Measurements from ENCODE around the gene LIN28B.

The LIN28B gene

DNA sequence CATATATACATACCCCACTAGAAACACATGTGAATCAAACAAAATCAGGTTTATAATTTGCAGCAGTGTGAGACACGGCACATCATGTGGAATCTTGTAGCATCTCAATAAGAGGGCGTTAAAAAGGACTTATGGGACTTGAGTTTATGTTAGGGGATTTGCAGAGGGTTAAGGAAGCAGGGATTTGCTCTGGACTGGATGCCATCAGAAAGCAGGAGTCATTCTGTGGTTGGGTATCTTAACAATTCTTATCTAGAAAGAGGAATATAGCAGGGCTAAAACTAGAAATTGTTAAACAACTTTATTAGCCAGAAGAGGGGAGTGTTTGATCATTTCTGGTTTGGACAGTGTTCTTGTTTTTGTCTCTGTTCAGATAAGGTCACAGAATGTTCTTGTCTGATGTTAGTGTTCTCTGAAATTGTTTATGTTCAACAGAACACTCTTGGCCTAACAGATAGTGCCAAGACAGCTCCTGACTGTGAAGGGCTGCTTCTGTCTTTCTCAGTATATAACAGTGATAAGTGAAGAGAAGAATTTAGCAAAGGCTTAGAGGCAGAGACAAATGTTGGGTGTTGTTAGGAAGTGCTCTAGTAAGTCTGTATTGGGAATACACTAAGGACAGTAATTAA is 39.2 kb downstream of the LIN28B start:
- Histone ChIP-seq H3K79me2 (ENCODE audit: control insufficient read depth, low read length) (no peaks in the 10 kb centered on the region), H4K20me1 (ENCODE audit: control insufficient read depth, insufficient read depth, low read depth, low read length) (no peaks in the 10 kb centered on the region), H3K27ac (ENCODE audit: low read depth, low read length) (no peak overlapping the region), H3K27me3 (ENCODE audit: control insufficient read depth, low read length) (no peaks in the 10 kb centered on the region), H3K4me2 (ENCODE audit: low read length) (no peak overlapping the region), H3K36me3 (ENCODE audit: control insufficient read depth, low read length) (no peaks in the 10 kb centered on the region), H3F3A (ENCODE audit: control insufficient read depth, insufficient read depth) (no peaks in the 10 kb centered on the region), H3K4me1 (ENCODE audit: control insufficient read depth, low read length) (no peaks in the 10 kb centered on the region), H3K9me3 (ENCODE audit: control insufficient read depth, insufficient read depth, low read length) (no peaks in the 10 kb centered on the region), H3K4me3 (ENCODE audit: low read length) (no peak overlapping the region), H3K9me2 (replicated peaks; ENCODE audit: control insufficient read depth, low read length) (no peaks in the 10 kb centered on the region)
- TF ChIP-seq EZH2phosphoT487 (IDR thresholded peaks at IDR 0.05; ENCODE audit: borderline replicate concordance, low read length) (no peak), CTCF (IDR thresholded peaks at IDR 0.05; ENCODE audit: low read depth, low read length, poor library complexity, severe bottlenecking) (no peak)

DNA sequence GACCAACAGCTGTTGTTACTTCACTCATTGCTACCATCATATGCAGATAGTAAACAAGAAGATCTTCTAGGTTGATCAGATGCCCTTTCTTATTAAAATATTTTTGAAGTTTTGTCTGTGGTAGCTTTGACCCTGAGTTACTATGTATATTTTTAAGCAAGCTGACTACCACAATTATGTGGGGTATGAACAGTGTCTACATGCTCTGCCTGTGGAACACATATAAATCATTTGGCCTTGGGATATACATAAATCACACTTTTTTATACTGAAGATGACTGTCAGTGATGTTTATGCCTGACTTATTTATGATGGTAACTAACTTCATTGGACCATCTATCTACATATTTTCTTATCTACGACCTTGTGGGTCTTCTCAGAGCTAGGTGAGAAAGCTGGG is 44.2 kb downstream of the LIN28B start:
- no peaks in the 10 kb centered on the region for H3K36me3 ChIP-seq (ENCODE audit: control insufficient read depth, low read length)
- no peak overlapping the region for H3K27ac ChIP-seq (ENCODE audit: low read depth, low read length)
- H3F3A ChIP-seq (ENCODE audit: control insufficient read depth, insufficient read depth), result no peaks in the 10 kb centered on the region
- H3K79me2 ChIP-seq (ENCODE audit: control insufficient read depth, low read length), result no peaks in the 10 kb centered on the region
- no peaks in the 10 kb centered on the region for H3K27me3 ChIP-seq (ENCODE audit: control insufficient read depth, low read length)
- no peaks in the 10 kb centered on the region for H4K20me1 ChIP-seq (ENCODE audit: control insufficient read depth, insufficient read depth, low read depth, low read length)
- H3K9me2 ChIP-seq (replicated peaks; ENCODE audit: control insufficient read depth, low read length), result no peaks in the 10 kb centered on the region
- no peak overlapping the region for H3K4me3 ChIP-seq (ENCODE audit: low read length)
- no peak overlapping the region for H3K4me2 ChIP-seq (ENCODE audit: low read length)
- H3K9me3 ChIP-seq (ENCODE audit: control insufficient read depth, insufficient read depth, low read length), result no peaks in the 10 kb centered on the region
- TF ChIP-seq EZH2phosphoT487 (IDR thresholded peaks at IDR 0.05; ENCODE audit: borderline replicate concordance, low read length) (no peak), CTCF (IDR thresholded peaks at IDR 0.05; ENCODE audit: low read depth, low read length, poor library complexity, severe bottlenecking) (no peak)
- H3K4me1 ChIP-seq (ENCODE audit: control insufficient read depth, low read length), result no peaks in the 10 kb centered on the region

DNA sequence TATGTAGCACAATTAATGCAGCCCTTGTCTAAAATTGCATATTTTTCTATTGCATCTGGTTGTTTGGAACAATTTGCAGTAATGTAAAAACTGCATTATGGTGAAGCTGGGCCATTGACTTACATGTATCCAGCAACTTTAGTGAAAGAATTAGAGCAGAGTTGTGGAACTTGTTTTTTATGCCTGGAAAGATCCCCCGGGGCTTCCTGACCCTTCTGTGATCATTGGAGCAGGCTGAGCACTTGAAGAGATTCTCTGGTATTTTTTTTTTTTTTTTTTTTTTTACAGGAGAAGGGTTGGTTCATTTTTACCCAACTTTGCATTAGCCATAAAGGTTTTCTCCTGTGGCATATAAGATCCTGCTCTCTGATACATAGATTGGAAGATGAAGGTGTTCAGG is 45.0 kb downstream of the LIN28B start:
- no peaks in the 10 kb centered on the region for H3K9me3 ChIP-seq (ENCODE audit: control insufficient read depth, insufficient read depth, low read length)
- no peaks in the 10 kb centered on the region for H3K79me2 ChIP-seq (ENCODE audit: control insufficient read depth, low read length)
- H3K4me3 ChIP-seq (ENCODE audit: low read length), result no peak overlapping the region
- no peaks in the 10 kb centered on the region for H4K20me1 ChIP-seq (ENCODE audit: control insufficient read depth, insufficient read depth, low read depth, low read length)
- no peaks in the 10 kb centered on the region for H3K36me3 ChIP-seq (ENCODE audit: control insufficient read depth, low read length)
- no peaks in the 10 kb centered on the region for H3K4me1 ChIP-seq (ENCODE audit: control insufficient read depth, low read length)
- H3K27ac ChIP-seq (ENCODE audit: low read depth, low read length), result no peak overlapping the region
- H3K27me3 ChIP-seq (ENCODE audit: control insufficient read depth, low read length), result no peaks in the 10 kb centered on the region
- no peak overlapping the region for H3K4me2 ChIP-seq (ENCODE audit: low read length)
- H3K9me2 ChIP-seq (replicated peaks; ENCODE audit: control insufficient read depth, low read length), result no peaks in the 10 kb centered on the region
- no peak for TF ChIP-seq CTCF (IDR thresholded peaks at IDR 0.05; ENCODE audit: low read depth, low read length, poor library complexity, severe bottlenecking)
- no peak for TF ChIP-seq EZH2phosphoT487 (IDR thresholded peaks at IDR 0.05; ENCODE audit: borderline replicate concordance, low read length)
- H3F3A ChIP-seq (ENCODE audit: control insufficient read depth, insufficient read depth), result no peaks in the 10 kb centered on the region
